ENCODE data around the gene WHRN. TPM values are rescaled to one million over a fixed set of nuclear protein-coding genes. Genes with fewer than 3 reads are reported as not detected.

Gene WHRN
- total RNA-seq, 2 experiments from 2014 or later = 19.9 to 20.5 TPM

- intact Hi-C loops (cut with DNase I, micrococcal nuclease) = loop anchor here in 1 of 2 experiments (5.0 kb wide), 1 partner anchor 36 kb away; no protein-coding TSS in a partner anchor
- CTCF ChIA-PET = no interaction called here
Observed at GRCh38 chr9:114361542-114361941, 143.7 kb downstream of the WHRN start.

GRCh38 chr9:114359801-114360200 is 145.5 kb downstream of the WHRN start:
- Mint-ChIP-seq H3K27ac (peak overlapping the region; percentile 83), H3K9me3 (no peaks in the 10 kb centered on the region), H3K27me3 (no peaks in the 10 kb centered on the region), H3K36me3 (ENCODE audit: low read depth) (peaks cover 100% of the 10 kb centered on the region), H3K4me1 (ENCODE audit: low read depth) (peaks cover 77% of the 10 kb centered on the region), H3K4me3 (no peak overlapping the region)
- H3K9me3 ChIP-seq (ENCODE audit: control insufficient read depth in 1 of 2, insufficient read depth in 1 of 2, low read length in 2 of 2) = no peaks in the 10 kb centered on the region
- H3K36me3 ChIP-seq (ENCODE audit: insufficient read depth, low read length) = peaks cover 96% of the 10 kb centered on the region
- DNase-seq (no peak), ATAC-seq (ENCODE audit: poor library complexity) (no peak)
- TF ChIP-seq CTCF (IDR thresholded peaks at IDR 0.05) = no peak
- H3K4me3 ChIP-seq (ENCODE audit: low read length) = no peak overlapping the region
- no peaks in the 10 kb centered on the region for H3K27me3 ChIP-seq (ENCODE audit: control insufficient read depth in 1 of 2, insufficient read depth in 2 of 2, low read length in 2 of 2)
- ChIA-PET CTCF (no interaction called here), POLR2A (interaction anchor here (1.3 kb wide), 1 partner anchor 25 kb away, joined by 6 read pairs; no protein-coding TSS in a partner anchor)
- H3K27ac ChIP-seq (ENCODE audit: low read depth in 1 of 2, low read length in 2 of 2) = peak overlapping the region in 1 of 2 donors; percentile 62
- intact Hi-C loops (cut with DNase I, micrococcal nuclease) = loop anchor here in 1 of 2 experiments (5.0 kb wide), 1 partner anchor 38 kb away; no protein-coding TSS in a partner anchor
- peaks cover 68% of the 10 kb centered on the region for H3K4me1 ChIP-seq (ENCODE audit: insufficient read depth, low read length)

More at GRCh38 chr9:114361542-114361941, 143.7 kb downstream of the WHRN start:
- H3K9me3 ChIP-seq (ENCODE audit: control insufficient read depth in 1 of 2, insufficient read depth in 1 of 2, low read length in 2 of 2) = no peaks in the 10 kb centered on the region
- H3K4me3 ChIP-seq (ENCODE audit: low read length) = no peak overlapping the region
- peak overlapping the region; percentile 83 for H3K27ac Mint-ChIP-seq
- H3K36me3 Mint-ChIP-seq (ENCODE audit: low read depth) = peaks cover 100% of the 10 kb centered on the region
- no peaks in the 10 kb centered on the region for H3K9me3 Mint-ChIP-seq
- POLR2A ChIA-PET = interaction anchor here (0.6 to 1.5 kb wide), 3 partner anchors 11 to 36 kb away, joined by 3 to 6 read pairs (median 3); no protein-coding TSS in a partner anchor
- DNase-seq (no peak), ATAC-seq (ENCODE audit: poor library complexity) (no peak)
- peak overlapping the region; percentile 49 to 62 for H3K27ac ChIP-seq (ENCODE audit: low read depth in 1 of 2, low read length in 2 of 2)
- H3K27me3 Mint-ChIP-seq = no peaks in the 10 kb centered on the region
- TF ChIP-seq CTCF (IDR thresholded peaks at IDR 0.05) = no peak
- no peak overlapping the region for H3K4me3 Mint-ChIP-seq
- H3K27me3 ChIP-seq (ENCODE audit: control insufficient read depth in 1 of 2, insufficient read depth in 2 of 2, low read length in 2 of 2) = no peaks in the 10 kb centered on the region
- peaks cover 86% of the 10 kb centered on the region for H3K4me1 Mint-ChIP-seq (ENCODE audit: low read depth)
- H3K36me3 ChIP-seq (ENCODE audit: insufficient read depth, low read length) = peaks cover 97% of the 10 kb centered on the region
- peaks cover 78% of the 10 kb centered on the region for H3K4me1 ChIP-seq (ENCODE audit: insufficient read depth, low read length)

- Histone ChIP-seq H3K27me3 (ENCODE audit: control insufficient read depth in 1 of 2, insufficient read depth in 2 of 2, low read length in 2 of 2) (no peaks in the 10 kb centered on the region), H3K4me3 (ENCODE audit: low read length) (no peak overlapping the region), H3K4me1 (ENCODE audit: insufficient read depth, low read length) (peaks cover 50% of the 10 kb centered on the region), H3K36me3 (ENCODE audit: insufficient read depth, low read length) (peaks cover 88% of the 10 kb centered on the region), H3K9me3 (ENCODE audit: control insufficient read depth in 1 of 2, insufficient read depth in 1 of 2, low read length in 2 of 2) (no peaks in the 10 kb centered on the region), H3K27ac (ENCODE audit: low read depth in 1 of 2, low read length in 2 of 2) (peak overlapping the region; percentile 42 to 47)
- H3K27ac Mint-ChIP-seq = peak overlapping the region; percentile 83
- H3K27me3 Mint-ChIP-seq = no peaks in the 10 kb centered on the region
- no peak for TF ChIP-seq CTCF (IDR thresholded peaks at IDR 0.05)
- DNase-seq (no peak), ATAC-seq (ENCODE audit: poor library complexity) (no peak)
- POLR2A ChIA-PET = interaction anchor here (1.7 kb wide), 1 partner anchor 31 kb away, joined by 7 read pairs; the partner anchor contains the start of gene AKNA
- intact Hi-C loops (cut with DNase I, micrococcal nuclease) = no loop called here
- peaks cover 97% of the 10 kb centered on the region for H3K36me3 Mint-ChIP-seq (ENCODE audit: low read depth)
- no peaks in the 10 kb centered on the region for H3K9me3 Mint-ChIP-seq
- peaks cover 67% of the 10 kb centered on the region for H3K4me1 Mint-ChIP-seq (ENCODE audit: low read depth)
- no peak overlapping the region for H3K4me3 Mint-ChIP-seq
- CTCF ChIA-PET = no interaction called here
Observed at GRCh38 chr9:114357911-114358328, 147.4 kb downstream of the WHRN start.
